Hepatocyte (in vitro differentiated cells): ENCODE results near the gene NRG2.

Experiments
- EZH2phosphoT487 ChIP-seq: fragments of 200-600 bp; sonication (generic); IDR thresholded peaks from one replicate; pipeline ENCODE4 v1.6.1; 2018; ENCODE audit warnings: antibody characterized with exemption, mild to moderate bottlenecking, low read depth, moderate library complexity; ENCODE audit not compliant: unreplicated experiment, severe bottlenecking
- TF ChIP-seq, protein P1 (sequence below): fragments of 200-600 bp; sonication (generic); IDR thresholded peaks from 2 replicates; pipeline ENCODE4 v1.5.1; 2016; ENCODE audit warnings: antibody characterized with exemption, mild to moderate bottlenecking; ENCODE audit not compliant: poor library complexity

DNA sequence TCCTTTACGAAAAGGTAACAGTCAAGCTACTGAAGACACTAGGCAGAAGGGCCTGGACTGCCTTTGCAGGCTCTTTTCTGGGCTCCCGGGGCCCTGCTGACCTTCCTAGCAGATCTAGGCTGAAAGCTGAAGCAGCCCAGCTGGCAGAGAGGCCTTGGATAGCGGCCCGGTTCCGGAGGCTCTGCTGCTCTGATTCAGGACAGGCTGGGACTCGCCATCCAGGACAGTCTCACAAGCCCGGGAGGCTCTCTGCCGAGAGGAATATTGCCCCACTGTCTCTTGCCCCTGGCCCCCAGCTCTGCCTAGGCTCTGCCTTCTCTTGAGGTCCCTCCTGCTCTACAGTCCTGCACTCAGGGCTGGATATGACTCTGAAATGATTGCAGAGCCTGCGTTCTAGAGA, 179.7 kb downstream of the NRG2 start:
- TF ChIP-seq, protein P1, sequence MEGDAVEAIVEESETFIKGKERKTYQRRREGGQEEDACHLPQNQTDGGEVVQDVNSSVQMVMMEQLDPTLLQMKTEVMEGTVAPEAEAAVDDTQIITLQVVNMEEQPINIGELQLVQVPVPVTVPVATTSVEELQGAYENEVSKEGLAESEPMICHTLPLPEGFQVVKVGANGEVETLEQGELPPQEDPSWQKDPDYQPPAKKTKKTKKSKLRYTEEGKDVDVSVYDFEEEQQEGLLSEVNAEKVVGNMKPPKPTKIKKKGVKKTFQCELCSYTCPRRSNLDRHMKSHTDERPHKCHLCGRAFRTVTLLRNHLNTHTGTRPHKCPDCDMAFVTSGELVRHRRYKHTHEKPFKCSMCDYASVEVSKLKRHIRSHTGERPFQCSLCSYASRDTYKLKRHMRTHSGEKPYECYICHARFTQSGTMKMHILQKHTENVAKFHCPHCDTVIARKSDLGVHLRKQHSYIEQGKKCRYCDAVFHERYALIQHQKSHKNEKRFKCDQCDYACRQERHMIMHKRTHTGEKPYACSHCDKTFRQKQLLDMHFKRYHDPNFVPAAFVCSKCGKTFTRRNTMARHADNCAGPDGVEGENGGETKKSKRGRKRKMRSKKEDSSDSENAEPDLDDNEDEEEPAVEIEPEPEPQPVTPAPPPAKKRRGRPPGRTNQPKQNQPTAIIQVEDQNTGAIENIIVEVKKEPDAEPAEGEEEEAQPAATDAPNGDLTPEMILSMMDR, result no peak
- TF ChIP-seq EZH2phosphoT487, result no peak
